Activated CD8-positive, alpha-beta memory T cell treated with anti-CD3 and anti-CD28 coated beads, Interleukin-2, amount 50 U/mL, for 1 hour (primary cell): ENCODE results near the gene SLC6A3.
"Not testable (repeated sequence)": the region's sequence is repeated elsewhere in the genome, so short reads cannot be mapped to it uniquely, and the experiment has no call there.

Source experiments
- DNase-seq: peaks from one replicate; pipeline ENCODE4 v3.0.0-alpha.2; 2020; ENCODE audit errors: extremely low read depth

The SLC6A3 gene

GRCh38 chr5:1387059-1387755, 58.0 kb downstream of the SLC6A3 start:
- no peak for DNase-seq

GRCh38 chr5:1386274-1386717, 58.9 kb downstream of the SLC6A3 start:
- peak; percentile 45 for DNase-seq

DNA sequence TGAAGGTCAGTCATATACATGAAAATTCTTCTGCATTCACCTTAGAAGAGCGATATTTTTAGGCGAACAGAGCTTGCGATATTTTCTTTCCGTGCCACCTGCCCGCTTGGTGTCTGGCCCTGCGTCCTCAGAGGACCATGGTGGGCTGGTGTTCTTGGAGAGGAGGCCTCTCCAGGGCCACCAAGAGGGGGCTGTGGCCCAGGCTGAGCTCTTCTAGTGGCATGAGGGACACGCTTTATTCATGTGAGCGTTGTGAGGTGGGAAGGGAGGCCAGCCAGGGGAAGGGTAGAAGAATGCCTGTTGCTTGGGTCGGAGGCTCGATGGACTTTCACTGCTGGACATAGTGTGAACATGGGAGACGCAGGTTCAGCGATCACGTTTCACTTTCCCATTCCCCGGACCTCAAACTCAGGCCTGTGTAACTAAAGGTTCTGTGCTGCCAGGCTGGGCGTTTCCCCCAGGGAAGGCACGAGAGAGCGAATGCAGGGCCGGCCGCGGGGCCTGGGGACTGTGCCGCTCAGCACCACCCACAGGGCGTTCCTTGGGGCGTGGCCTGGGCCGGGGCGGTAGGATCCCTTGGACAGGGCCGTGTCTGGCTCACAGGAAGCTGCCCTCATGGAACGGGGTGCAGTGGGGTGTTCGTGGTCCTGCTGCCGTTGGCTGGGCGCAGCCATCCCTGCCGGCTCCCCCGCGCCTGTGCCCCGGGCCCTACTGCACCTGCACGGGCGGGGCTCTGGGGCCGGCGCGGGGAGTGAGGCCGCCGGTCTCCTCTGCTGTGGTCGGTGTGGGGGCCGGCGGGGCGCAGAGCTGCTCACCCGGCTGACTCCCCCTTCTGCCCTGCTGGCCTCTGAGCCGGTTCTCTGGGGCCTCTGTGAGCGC, 59.6 kb downstream of the SLC6A3 start:
- peak; percentile 58 for DNase-seq

- no peak for DNase-seq
Measured at GRCh38 chr5:1384521-1384920, 60.7 kb downstream of the SLC6A3 start.

DNA sequence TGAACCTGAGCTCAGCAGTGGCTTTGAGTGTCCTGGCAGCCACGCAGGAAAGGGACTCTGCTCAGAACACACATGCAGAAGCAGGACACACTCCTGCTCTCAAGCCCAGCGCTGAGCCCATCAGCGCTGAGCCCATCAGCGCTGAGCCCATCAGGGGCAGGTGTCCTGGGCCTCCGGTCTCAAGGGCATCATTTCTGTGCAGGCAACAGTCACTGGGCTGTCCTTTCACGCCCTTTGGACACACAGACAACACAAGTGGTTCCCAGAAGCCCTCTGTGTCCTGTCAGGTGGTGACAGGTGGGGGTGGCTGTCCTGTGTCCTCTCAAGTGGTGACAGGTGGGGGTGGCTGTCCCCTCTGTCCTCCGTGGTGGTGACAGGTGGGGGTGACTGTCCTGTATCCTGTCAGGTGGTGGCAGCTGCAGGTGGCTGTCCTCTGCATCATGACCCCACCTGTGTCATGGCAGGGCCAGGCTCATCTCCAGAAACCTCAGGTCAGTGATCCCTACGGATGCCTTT, 61.3 kb downstream of the SLC6A3 start:
- no peak for DNase-seq

DNA sequence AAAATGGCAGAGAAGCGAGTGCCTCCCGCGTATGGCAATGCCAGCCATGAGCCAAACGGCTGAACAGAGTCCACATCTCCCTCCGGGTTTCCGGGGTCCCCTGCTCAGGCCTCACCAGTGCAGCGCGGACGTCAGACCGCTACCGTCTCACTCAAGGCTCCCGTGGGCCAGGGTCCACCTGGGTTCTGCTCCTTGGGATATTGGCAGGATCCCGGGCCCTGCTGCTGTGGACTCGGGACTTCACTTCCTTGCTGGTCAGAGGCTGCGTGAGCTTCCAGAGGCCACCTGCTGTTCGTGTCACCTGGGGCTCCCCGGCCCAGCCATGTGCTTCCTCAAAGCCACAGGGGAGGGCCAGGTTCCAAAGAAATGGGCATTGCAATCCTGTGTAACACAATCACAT, 61.9 kb downstream of the SLC6A3 start:
- no peak for DNase-seq

- DNase-seq = no peak
Measured at GRCh38 chr5:1382248-1382700, 63.0 kb downstream of the SLC6A3 start.

GRCh38 chr5:1381370-1382247, 63.6 kb downstream of the SLC6A3 start:
- DNase-seq = no peak

GRCh38 chr5:1380910-1381309, 64.3 kb downstream of the SLC6A3 start:
- no peak for DNase-seq

GRCh38 chr5:1380011-1380817, 65.0 kb downstream of the SLC6A3 start:
- DNase-seq = peak; percentile 29

GRCh38 chr5:1378866-1379659, 66.2 kb downstream of the SLC6A3 start:
- DNase-seq = no peak

GRCh38 chr5:1378096-1378495, 67.1 kb downstream of the SLC6A3 start:
- DNase-seq = no peak

DNA sequence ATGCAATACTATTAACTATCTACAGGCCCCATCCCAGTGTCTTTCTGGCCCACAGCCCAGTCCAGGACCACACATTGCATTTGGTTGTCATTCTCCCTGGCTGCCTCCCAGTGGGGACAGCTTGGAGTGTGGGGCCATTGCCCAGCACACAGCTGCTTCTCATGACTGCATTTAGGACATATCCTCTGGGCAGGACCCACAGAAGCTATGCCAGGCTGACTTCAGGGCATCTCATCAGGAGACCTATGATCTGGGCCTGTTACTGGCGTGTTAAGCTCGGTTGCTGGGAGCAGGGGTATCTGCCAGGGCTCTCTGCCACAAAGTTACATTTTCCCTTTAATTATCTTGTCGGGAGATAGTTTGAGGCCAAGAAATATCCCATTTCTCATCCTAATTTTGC, 68.3 kb downstream of the SLC6A3 start:
- no peak for DNase-seq

- no peak for DNase-seq
Measured at GRCh38 chr5:1375871-1376810, 69.1 kb downstream of the SLC6A3 start.

GRCh38 chr5:1374679-1375055, 70.6 kb downstream of the SLC6A3 start:
- DNase-seq = no peak

DNA sequence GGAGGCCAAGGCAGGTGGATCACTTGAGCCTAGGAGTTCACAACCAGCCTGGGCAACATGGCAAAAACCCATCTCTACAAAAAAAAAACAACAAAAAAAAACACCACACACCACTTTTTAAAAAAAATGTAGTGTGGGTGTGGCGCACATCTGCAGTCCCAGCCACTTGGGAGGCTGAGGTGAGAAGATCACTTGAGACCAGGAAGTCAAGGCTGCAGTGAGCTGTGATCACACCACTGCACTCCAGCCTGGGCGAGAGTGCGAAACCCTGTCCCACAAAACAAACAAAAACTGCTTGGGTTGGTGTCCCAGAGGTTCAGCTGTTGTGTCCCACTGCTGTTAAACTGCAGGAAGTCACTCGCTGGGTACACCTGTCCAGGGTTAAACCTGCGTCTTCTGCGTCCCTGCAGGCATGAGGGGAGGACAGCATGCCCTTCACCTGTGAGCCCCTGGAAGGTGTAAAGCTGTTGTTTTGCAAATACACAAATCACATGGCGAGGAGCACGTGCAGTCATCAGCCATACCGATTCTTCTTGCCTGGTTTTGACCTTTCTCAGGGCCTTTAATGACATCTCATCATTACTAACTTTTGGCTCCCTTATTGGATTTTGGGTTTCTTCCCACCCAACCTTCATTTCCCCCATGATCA, 71.1 kb downstream of the SLC6A3 start:
- no peak for DNase-seq

- not testable (repeated sequence) for DNase-seq
Measured at GRCh38 chr5:1371972-1372342, 73.3 kb downstream of the SLC6A3 start.

- no peak for DNase-seq
Measured at GRCh38 chr5:1371218-1371971, 73.8 kb downstream of the SLC6A3 start.
